WTC11 (cell line): Measurements from ENCODE around the gene COL4A2. TPM values are rescaled to one million over a fixed set of nuclear protein-coding genes. Genes with fewer than 3 reads are reported as not detected.

ENCODE experiments used
- ATAC-seq: fragments of 200-7000 bp; cut with Tn5 transposase; 2 replicates; pipeline ENCODE4 v1.10.0; 2021; ENCODE audit warnings: mild to moderate bottlenecking, moderate library complexity
- CTCF ChIA-PET: fragments of 300-600 bp; sonication (Branson Sonifier 250); formaldehyde crosslinking; loops from one replicate; lab custom pipeline; 2021; ENCODE audit warnings: antibody characterized with exemption; lab: Charles Lee
- POLR2A ChIA-PET: fragments of 350-600 bp; sonication (Branson Sonifier 250); formaldehyde crosslinking; loops from one replicate; lab custom pipeline; 2021; ENCODE audit warnings: antibody characterized with exemption; lab: Charles Lee
- DNase-seq: peaks from one replicate; pipeline ENCODE4 v3.0.0; 2021; ENCODE audit warnings: low spot score
- H3K27ac Mint-ChIP-seq: 2 replicates; pipeline ENCODE4 v1.8.0; 2021; ENCODE audit warnings: mixed read lengths
- H3K27me3 Mint-ChIP-seq: 2 replicates; pipeline ENCODE4 v1.8.0; 2021; ENCODE audit warnings: low read depth, mild to moderate bottlenecking, moderate library complexity, mixed read lengths
- H3K36me3 Mint-ChIP-seq: 2 replicates; pipeline ENCODE4 v1.8.0; 2021; ENCODE audit warnings: mixed read lengths
- H3K4me1 Mint-ChIP-seq: 2 replicates; pipeline ENCODE4 v1.8.0; 2022; ENCODE audit warnings: mixed read lengths
- H3K4me3 Mint-ChIP-seq: 2 replicates; pipeline ENCODE4 v1.8.0; 2021; ENCODE audit warnings: mild to moderate bottlenecking, moderate library complexity, mixed read lengths
- H3K9me3 Mint-ChIP-seq: 2 replicates; pipeline ENCODE4 v1.8.0; 2021; ENCODE audit warnings: mixed read lengths
- AR ChIP-seq: fragments of 250-450 bp; sonication (Bioruptor Pico); IDR thresholded peaks from 2 replicates; pipeline ENCODE4 v1.9.0; 2021; ENCODE audit warnings: mild to moderate bottlenecking
- ARID4B ChIP-seq: sonication (generic); formaldehyde crosslinking; IDR thresholded peaks from 2 replicates; pipeline ENCODE4 v1.8.0; 2023; ENCODE audit warnings: missing genetic modification reagents, mild to moderate bottlenecking, borderline replicate concordance
- CREM ChIP-seq: sonication (generic); formaldehyde crosslinking; IDR thresholded peaks from 2 replicates; pipeline ENCODE4 v1.8.1; 2022; ENCODE audit warnings: mild to moderate bottlenecking, missing genetic modification reagents, moderate library complexity
- CTCF ChIP-seq: fragments of 200-600 bp; IDR thresholded peaks from 2 replicates; pipeline ENCODE4 v1.8.0; 2022; ENCODE audit warnings: antibody characterized with exemption
- FOXK1 ChIP-seq: sonication (generic); formaldehyde crosslinking; IDR thresholded peaks from 2 replicates; pipeline ENCODE4 v1.8.0; 2022; ENCODE audit warnings: mild to moderate bottlenecking, moderate library complexity, missing genetic modification reagents
- FOXP1 ChIP-seq: sonication (generic); formaldehyde crosslinking; IDR thresholded peaks from 2 replicates; pipeline ENCODE4 v1.8.0; 2022; ENCODE audit warnings: missing genetic modification reagents, mild to moderate bottlenecking, moderate library complexity, borderline replicate concordance
- NFATC4 ChIP-seq: fragments of 250-450 bp; sonication (Bioruptor Pico); IDR thresholded peaks from 2 replicates; pipeline ENCODE4 v1.9.0; 2021; ENCODE audit warnings: mild to moderate bottlenecking
- TP53 ChIP-seq: sonication (generic); formaldehyde crosslinking; IDR thresholded peaks from 2 replicates; pipeline ENCODE4 v1.8.1; 2023; ENCODE audit warnings: mild to moderate bottlenecking, missing genetic modification reagents
- USF2 ChIP-seq: sonication (generic); formaldehyde crosslinking; IDR thresholded peaks from 2 replicates; pipeline ENCODE4 v1.8.1; 2023; ENCODE audit warnings: mild to moderate bottlenecking, missing genetic modification reagents, moderate library complexity
- ZBTB21 ChIP-seq: sonication (generic); formaldehyde crosslinking; IDR thresholded peaks from 2 replicates; pipeline ENCODE4 v1.8.1; 2023; ENCODE audit warnings: mild to moderate bottlenecking, missing genetic modification reagents, borderline replicate concordance
- total RNA-seq: library from RNA; stranded (reverse); gene quantifications from 3 replicates; pipeline ENCODE4 v1.2.3, GENCODE V29; 2021
- TF ChIP-seq, protein P1 (sequence below): sonication (generic); formaldehyde crosslinking; conservative IDR thresholded peaks from 2 replicates; pipeline ENCODE4 v1.8.1; 2023; ENCODE audit warnings: mild to moderate bottlenecking, low read depth, missing genetic modification reagents, moderate library complexity

COL4A2 gene
- total RNA-seq, 1 experiment from 2014 or later: 109 TPM

DNA sequence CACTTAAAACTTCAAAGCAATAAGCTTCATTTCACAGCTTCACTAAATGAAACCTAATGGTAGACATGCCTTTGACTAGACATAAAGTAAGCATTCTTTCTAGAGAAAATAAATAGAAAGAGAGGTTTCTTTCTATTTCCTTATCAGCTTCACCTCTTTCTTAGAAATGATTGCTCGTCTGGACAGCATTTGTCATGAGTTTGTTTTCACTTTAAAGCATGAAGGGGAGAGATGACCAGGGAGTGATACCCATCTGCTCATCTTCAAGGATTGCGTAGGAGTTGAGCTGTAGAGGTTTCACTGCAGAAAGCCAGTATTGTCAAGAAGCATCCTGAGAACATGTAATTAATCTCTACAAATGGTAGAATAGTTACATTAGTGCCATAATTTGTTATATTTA lies 61.3 kb downstream of the COL4A2 start:
- H3K27ac Mint-ChIP-seq: no peak overlapping the region
- H3K27me3 Mint-ChIP-seq: no peaks in the 10 kb centered on the region
- H3K4me3 Mint-ChIP-seq: no peak overlapping the region
- ChIA-PET POLR2A (no interaction called here), CTCF (interaction anchor here (0.9 to 1.0 kb wide), 2 partner anchors 16 to 87 kb away, joined by 3 read pairs; no protein-coding TSS in a partner anchor)
- H3K9me3 Mint-ChIP-seq: no peaks in the 10 kb centered on the region
- no peak for DNase-seq
- TF ChIP-seq FOXP1 (CRISPR knock-in tag): no peak
- no peak for TF ChIP-seq CTCF
- TF ChIP-seq TP53 (CRISPR knock-in tag): no peak
- TF ChIP-seq, protein P1, sequence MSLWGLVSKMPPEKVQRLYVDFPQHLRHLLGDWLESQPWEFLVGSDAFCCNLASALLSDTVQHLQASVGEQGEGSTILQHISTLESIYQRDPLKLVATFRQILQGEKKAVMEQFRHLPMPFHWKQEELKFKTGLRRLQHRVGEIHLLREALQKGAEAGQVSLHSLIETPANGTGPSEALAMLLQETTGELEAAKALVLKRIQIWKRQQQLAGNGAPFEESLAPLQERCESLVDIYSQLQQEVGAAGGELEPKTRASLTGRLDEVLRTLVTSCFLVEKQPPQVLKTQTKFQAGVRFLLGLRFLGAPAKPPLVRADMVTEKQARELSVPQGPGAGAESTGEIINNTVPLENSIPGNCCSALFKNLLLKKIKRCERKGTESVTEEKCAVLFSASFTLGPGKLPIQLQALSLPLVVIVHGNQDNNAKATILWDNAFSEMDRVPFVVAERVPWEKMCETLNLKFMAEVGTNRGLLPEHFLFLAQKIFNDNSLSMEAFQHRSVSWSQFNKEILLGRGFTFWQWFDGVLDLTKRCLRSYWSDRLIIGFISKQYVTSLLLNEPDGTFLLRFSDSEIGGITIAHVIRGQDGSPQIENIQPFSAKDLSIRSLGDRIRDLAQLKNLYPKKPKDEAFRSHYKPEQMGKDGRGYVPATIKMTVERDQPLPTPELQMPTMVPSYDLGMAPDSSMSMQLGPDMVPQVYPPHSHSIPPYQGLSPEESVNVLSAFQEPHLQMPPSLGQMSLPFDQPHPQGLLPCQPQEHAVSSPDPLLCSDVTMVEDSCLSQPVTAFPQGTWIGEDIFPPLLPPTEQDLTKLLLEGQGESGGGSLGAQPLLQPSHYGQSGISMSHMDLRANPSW (CRISPR knock-in tag): no peak
- TF ChIP-seq USF2 (CRISPR knock-in tag): no peak
- no peak for TF ChIP-seq CREM (CRISPR knock-in tag)
- TF ChIP-seq AR (CRISPR knock-in tag): no peak
- no peak for TF ChIP-seq ZBTB21
- H3K4me1 Mint-ChIP-seq: peaks cover 6% of the 10 kb centered on the region; the same call in 1 of the 2 replicates
- no peak for ATAC-seq
- H3K36me3 Mint-ChIP-seq: no peaks in the 10 kb centered on the region

- ChIA-PET CTCF (interaction anchor here (0.8 to 0.9 kb wide), 2 partner anchors 17 to 38 kb away, joined by 3 read pairs; no protein-coding TSS in a partner anchor), POLR2A (no interaction called here)
- Mint-ChIP-seq H3K27me3 (no peaks in the 10 kb centered on the region), H3K9me3 (no peaks in the 10 kb centered on the region), H3K4me3 (no peak overlapping the region), H3K4me1 (peaks cover 6% of the 10 kb centered on the region; the same call in 1 of the 2 replicates), H3K27ac (no peak overlapping the region), H3K36me3 (no peaks in the 10 kb centered on the region)
- no peak for TF ChIP-seq NFATC4 (CRISPR knock-in tag)
- no peak for TF ChIP-seq FOXK1
- no peak for TF ChIP-seq ZBTB21
- TF ChIP-seq ARID4B (CRISPR knock-in tag): no peak
- TF ChIP-seq AR (CRISPR knock-in tag): no peak
- DNase-seq (no peak), ATAC-seq (no peak)
Observed at GRCh38 chr13:110369400-110369799, 62.3 kb downstream of the COL4A2 start.
